ENCODE results near the gene SF3B2. TPM values are rescaled to one million over a fixed set of nuclear protein-coding genes. Genes with fewer than 3 reads are reported as not detected.
"Not testable (repeated sequence)": the region's sequence is repeated elsewhere in the genome, so short reads cannot be mapped to it uniquely, and the experiment has no call there.

The SF3B2 gene
- total RNA-seq, 1 donor from 2014 or later, result 201 TPM

DNA sequence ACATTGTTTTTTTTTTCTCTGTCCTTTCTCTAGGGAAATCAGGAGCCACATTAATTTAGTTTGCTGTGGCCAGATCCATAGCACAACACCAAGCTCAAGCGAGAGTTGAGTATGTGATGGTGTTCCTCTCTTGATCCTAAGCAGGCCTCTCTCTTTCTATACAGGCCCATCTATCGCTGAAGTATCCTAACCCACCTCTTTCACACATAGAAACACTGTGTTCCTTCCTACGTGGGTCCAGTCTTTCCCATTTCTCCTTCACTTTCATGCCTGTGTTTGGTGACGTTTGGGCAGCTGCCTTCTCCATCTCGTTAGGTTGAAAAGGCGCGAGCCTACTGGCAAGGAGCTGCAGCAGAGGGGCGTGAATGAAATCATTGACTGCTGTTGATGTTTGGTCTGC lies 20.4 kb downstream of the SF3B2 start:
- H3K4me1 Mint-ChIP-seq, result peaks cover 26% of the 10 kb centered on the region
- TF ChIP-seq CTCF (IDR thresholded peaks at IDR 0.05; ENCODE audit: unreplicated experiment), result no peak
- DNase-seq (ENCODE audit: low spot score in 2 of 2, unreplicated experiment in 2 of 2), result no peak
- no peak overlapping the region for H3K27ac Mint-ChIP-seq
- peaks cover 26% of the 10 kb centered on the region for H3K36me3 Mint-ChIP-seq
- no peaks in the 10 kb centered on the region for H3K27me3 Mint-ChIP-seq (ENCODE audit: low read depth)
- H3K4me3 Mint-ChIP-seq, result peak overlapping the region; percentile 90
- no peaks in the 10 kb centered on the region for H3K9me3 Mint-ChIP-seq

DNA sequence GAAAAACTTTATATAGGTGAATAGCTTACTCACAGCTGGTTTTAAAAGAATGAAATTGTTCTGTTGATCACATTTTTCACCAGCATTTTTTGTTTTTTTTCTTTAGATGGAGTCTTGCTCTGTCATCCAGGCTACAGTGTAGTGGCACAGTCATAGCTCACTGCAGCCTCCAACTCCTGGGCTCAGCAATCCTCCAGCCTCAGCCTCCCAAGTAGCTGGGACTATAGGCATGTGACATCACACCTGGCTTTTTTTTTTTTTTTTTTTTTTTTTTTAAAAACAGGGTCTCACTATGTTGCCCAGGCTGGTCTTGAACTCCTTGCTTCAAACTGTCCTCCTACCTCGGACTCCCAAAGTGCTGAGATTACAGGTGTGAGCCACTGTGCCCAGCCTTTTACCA lies 21.5 kb downstream of the SF3B2 start:
- TF ChIP-seq CTCF (IDR thresholded peaks at IDR 0.05; ENCODE audit: unreplicated experiment), result no peak
- H3K27me3 Mint-ChIP-seq (ENCODE audit: low read depth), result no peaks in the 10 kb centered on the region
- peaks cover 31% of the 10 kb centered on the region for H3K36me3 Mint-ChIP-seq
- H3K4me3 Mint-ChIP-seq, result no peak overlapping the region
- no peak for DNase-seq (ENCODE audit: low spot score in 2 of 2, unreplicated experiment in 2 of 2)
- H3K27ac Mint-ChIP-seq, result no peak overlapping the region
- H3K9me3 Mint-ChIP-seq, result no peaks in the 10 kb centered on the region
- H3K4me1 Mint-ChIP-seq, result peaks cover 29% of the 10 kb centered on the region

DNA sequence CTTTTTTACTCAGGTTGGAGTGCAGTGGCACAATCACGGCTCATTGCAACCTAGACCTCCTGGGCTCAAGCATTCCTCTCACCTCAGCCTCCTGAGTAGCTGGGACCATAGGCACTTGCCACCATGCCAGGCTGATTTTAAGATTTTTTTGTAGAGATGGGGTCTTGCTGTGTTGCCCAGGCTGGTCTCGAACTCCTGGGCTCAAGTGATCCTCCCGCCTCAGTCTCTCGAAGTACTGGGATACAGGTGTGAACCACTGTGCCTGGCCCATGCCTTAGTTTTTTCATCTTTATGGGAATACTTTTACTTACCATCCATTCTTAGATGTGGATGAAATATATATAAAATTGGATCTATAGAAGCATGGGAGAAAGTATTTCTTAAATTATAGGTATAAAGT lies 23.1 kb downstream of the SF3B2 start:
- peaks cover 28% of the 10 kb centered on the region for H3K36me3 Mint-ChIP-seq
- H3K27me3 Mint-ChIP-seq (ENCODE audit: low read depth), result no peaks in the 10 kb centered on the region
- no peak overlapping the region for H3K27ac Mint-ChIP-seq
- no peak for TF ChIP-seq CTCF (IDR thresholded peaks at IDR 0.05; ENCODE audit: unreplicated experiment)
- H3K4me3 Mint-ChIP-seq, result no peak overlapping the region
- peak in 1 of 2 experiments; percentile 17 for DNase-seq (ENCODE audit: low spot score in 2 of 2, unreplicated experiment in 2 of 2)
- peaks cover 38% of the 10 kb centered on the region for H3K4me1 Mint-ChIP-seq
- H3K9me3 Mint-ChIP-seq, result no peaks in the 10 kb centered on the region

DNA sequence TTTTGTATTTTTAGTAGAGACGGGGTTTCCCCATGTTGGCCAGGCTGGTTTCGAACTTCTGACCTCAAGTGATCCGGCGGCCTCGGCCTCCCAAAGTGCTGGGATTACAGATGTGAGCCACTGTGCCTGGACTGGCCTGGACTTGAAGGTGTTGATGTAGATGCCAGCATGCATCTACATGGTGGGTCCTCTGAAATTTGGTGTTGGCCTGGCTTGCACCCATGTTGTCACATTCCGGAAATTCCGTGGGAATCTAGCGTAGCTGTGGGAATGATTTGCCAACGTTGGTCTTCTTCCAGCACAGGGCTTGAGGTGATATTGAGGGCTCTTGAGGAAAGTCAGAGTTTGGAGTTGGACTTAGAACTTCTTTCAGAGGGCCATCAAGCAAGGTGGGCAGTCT lies 24.4 kb downstream of the SF3B2 start:
- Mint-ChIP-seq H3K27ac (no peak overlapping the region), H3K36me3 (peaks cover 28% of the 10 kb centered on the region), H3K9me3 (no peaks in the 10 kb centered on the region), H3K4me3 (no peak overlapping the region), H3K27me3 (ENCODE audit: low read depth) (no peaks in the 10 kb centered on the region), H3K4me1 (peaks cover 37% of the 10 kb centered on the region)
- DNase-seq (ENCODE audit: low spot score in 2 of 2, unreplicated experiment in 2 of 2), result peak in 1 of 2 experiments; percentile 19
- TF ChIP-seq CTCF (IDR thresholded peaks at IDR 0.05; ENCODE audit: unreplicated experiment), result no peak

DNA sequence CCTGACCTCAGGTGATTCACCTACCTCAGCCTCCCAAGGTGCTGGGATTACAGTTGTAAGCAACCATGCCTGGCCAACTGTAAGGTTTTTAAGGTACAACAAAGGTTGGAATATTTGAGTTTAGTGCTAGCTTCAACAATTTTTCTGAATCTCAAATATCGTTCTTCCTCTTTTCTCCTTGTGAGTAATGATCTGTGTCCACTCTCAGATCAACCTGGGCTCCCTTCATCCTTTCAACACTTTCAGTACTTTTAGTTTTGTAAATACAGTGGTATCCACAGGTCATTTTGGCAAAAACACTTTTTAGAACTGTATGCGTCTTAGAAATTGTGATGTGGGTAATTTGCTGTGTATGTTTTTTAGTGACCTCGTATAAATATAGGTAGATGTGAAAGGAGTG lies 25.8 kb downstream of the SF3B2 start:
- peak overlapping the region; percentile 1 for H3K27ac Mint-ChIP-seq

DNA sequence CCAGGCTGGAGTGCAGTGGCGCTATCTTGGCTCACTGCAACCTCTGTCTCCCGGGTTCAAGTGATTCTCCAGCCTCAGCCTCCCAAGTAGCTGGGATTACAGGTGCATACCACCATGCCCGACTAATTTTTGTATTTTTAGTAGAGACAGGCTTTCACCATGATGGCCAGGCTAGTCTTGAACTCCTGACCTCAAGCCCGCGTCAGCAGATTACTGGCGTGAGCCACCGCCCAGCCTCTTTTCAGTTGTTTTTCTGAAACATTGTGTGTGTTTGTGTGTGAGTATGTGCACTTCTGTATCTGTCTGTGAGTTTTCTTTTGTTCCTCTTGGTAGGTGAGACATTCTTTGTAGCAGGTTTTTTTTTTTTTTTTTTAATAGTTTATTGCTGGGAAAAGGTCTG lies 26.8 kb downstream of the SF3B2 start:
- Mint-ChIP-seq H3K4me1 (peaks cover 44% of the 10 kb centered on the region), H3K36me3 (peaks cover 26% of the 10 kb centered on the region)
- not testable (repeated sequence) for H3K4me3 Mint-ChIP-seq; H3K9me3 Mint-ChIP-seq; H3K27ac Mint-ChIP-seq; DNase-seq (ENCODE audit: low spot score in 2 of 2, unreplicated experiment in 2 of 2); H3K27me3 Mint-ChIP-seq (ENCODE audit: low read depth)

More for the DNA sequence above, 25.8 kb downstream of the SF3B2 start:
- Mint-ChIP-seq H3K4me1 (peaks cover 37% of the 10 kb centered on the region), H3K36me3 (peaks cover 28% of the 10 kb centered on the region), H3K27me3 (ENCODE audit: low read depth) (no peaks in the 10 kb centered on the region), H3K9me3 (no peaks in the 10 kb centered on the region), H3K4me3 (no peak overlapping the region)
- DNase-seq (ENCODE audit: low spot score in 2 of 2, unreplicated experiment in 2 of 2), result no peak
- no peak for TF ChIP-seq CTCF (IDR thresholded peaks at IDR 0.05; ENCODE audit: unreplicated experiment)
